Heart left ventricle (tissue), 16 donors: ENCODE results near the gene DHX38. TPM values are rescaled to one million over a fixed set of nuclear protein-coding genes. Genes with fewer than 3 reads are reported as not detected.

Source experiments
- ATAC-seq, 4 donors: fragments of 200-7000 bp; cut with Tn5 transposase; one replicate each; pipeline ENCODE4 v1.9.1; 2020 to 2022; ENCODE audit warnings: moderate library complexity in 4 of 4, mild to moderate bottlenecking in 3 of 4, moderate number of reproducible peaks in 1 of 4
- DNase-seq, 5 donors: peaks; one replicate each; pipeline ENCODE4 v3.0.0-alpha.2; 2020
- H3K27ac ChIP-seq, 12 donors: fragments of 200-600 bp; sonication (generic) in 4 of 12; one replicate each; pipeline versions ENCODE4 v1.5.0 to v1.8.0; 2016 to 2022; ENCODE audit warnings: mild to moderate bottlenecking in 2 of 12
- H3K27me3 ChIP-seq, 9 donors: fragments of 200-600 bp; sonication (generic) in 2 of 9; one replicate each; pipeline versions ENCODE4 v1.5.1 to v1.8.0; 2016 to 2022; ENCODE audit warnings: mild to moderate bottlenecking in 3 of 9
- H3K36me3 ChIP-seq, 9 donors: fragments of 200-600 bp; sonication (generic) in 2 of 9; one replicate each; pipeline versions ENCODE4 v1.5.0 to v1.8.0; 2018 to 2022; ENCODE audit warnings: mild to moderate bottlenecking in 2 of 9
- H3K4me1 ChIP-seq, 12 donors: fragments of 200-600 bp; sonication (generic) in 4 of 12; one replicate each; pipeline versions ENCODE4 v1.5.0 to v1.8.0; 2016 to 2022; ENCODE audit warnings: mild to moderate bottlenecking in 3 of 12
- H3K4me3 ChIP-seq, 12 donors: fragments of 200-600 bp; sonication (generic) in 4 of 12; one replicate each; pipeline versions ENCODE4 v1.5.0 to v1.8.0; 2017 to 2022; ENCODE audit warnings: mild to moderate bottlenecking in 9 of 12, moderate library complexity in 4 of 12
- H3K9me3 ChIP-seq, 12 donors: fragments of 200-600 bp; sonication (generic) in 4 of 12; one replicate each; pipeline versions ENCODE4 v1.5.0 to v1.8.0; 2016 to 2022; ENCODE audit warnings: mild to moderate bottlenecking in 1 of 12
- POLR2A ChIP-seq, 2 donors: fragments of 450-650 bp; IDR thresholded peaks; one replicate each; pipeline ENCODE4 v1.6.1; 2017; ENCODE audit warnings: antibody characterized with exemption in 2 of 2, mild to moderate bottlenecking in 2 of 2, moderate library complexity in 2 of 2
- WGBS, 4 donors: extraction: QIAGEN DNeasy Blood & Tissue Kit in 2 of 4; methylation state at CpG; one replicate each; pipeline versions ENCODE4 v1.1.5 to v1.1.7; 2013 to 2018; 5-methylcytosine and 5-hydroxymethylcytosine counted together
- intact Hi-C, 10 donors: fragments of 100-400 bp; cut with DNase I; formaldehyde crosslinking; loops; one replicate each; pipeline versions ENCODE4 v1.11.1 to v1.14.2; 2022
- polyA plus RNA-seq, 2 donors: library from polyadenylated mRNA; stranded (reverse); fragments of 200-250 nt; gene quantifications; one replicate each; pipeline ENCODE4 v1.2.3, GENCODE V29; 2013
- total RNA-seq, 9 donors: library from RNA; depleted of rRNA in 2 of 9; stranded (reverse); fragments of >200 nt in 2 of 9; fragmentation: NEBNext Ultra II Directional in 3 of 9; extraction: Animal tissue kit (Norgen Biotek cat#: 25700) in 3 of 9; gene quantifications; one replicate each; pipeline versions ENCODE4 v1.1.0 to v1.2.4, GENCODE V29; 2016 to 2023
- TF ChIP-seq, protein P1 (sequence below), 12 donors: fragments of 200-600 bp; sonication (generic) in 4 of 12; IDR thresholded peaks; one replicate each; pipeline versions ENCODE4 v1.5.0 to v1.8.0; 2018 to 2022; ENCODE audit warnings: antibody characterized with exemption in 12 of 12, mild to moderate bottlenecking in 5 of 12
- donor health status: ischemic (EF 13 %, LVEDD 7.1; RV severe dilation, severe dysfunction).
- donor health status: healthy with polysubstance abuse.
- donor health status: DM: no; HTN: yes; CAD: no.
- donor health status: DM: no; HTN: no; CAD: no.
- donor health status: ischemic (EF 25% LVEDD 6.9; RV normal size, moderate dysfunction).
- donor health status: ischemic (EF 25% LVEDD 5.7; RV mildly dilated, moderate dysfunction).
- donor health status: healthy.
- donor health status: DM: yes; HTN: yes; CAD: no.
- donor health status: ischemic (EF 35%, LVEDD 5.7; RV mildly dilated, moderate dysfunction).
- donor health status: nonischemic (EF 11% LVEDD 7.7; RV severe dilation, severe dysfunction).
- donor health status: DM: yes; HTN: yes; CAD: no.
- donor health status: PGD.
- donor health status: ischemic (EF 29% LVEDD 5.4; RV normal size, mild dysfunction).
- donor health status: nonischemic (EF 23%, LVEDD 6.1; RV moderate dilation, normal function).

The DHX38 gene
- total and polyA plus RNA-seq, 11 donors: 30.6 to 66.5 (median 41.4) TPM

DNA sequence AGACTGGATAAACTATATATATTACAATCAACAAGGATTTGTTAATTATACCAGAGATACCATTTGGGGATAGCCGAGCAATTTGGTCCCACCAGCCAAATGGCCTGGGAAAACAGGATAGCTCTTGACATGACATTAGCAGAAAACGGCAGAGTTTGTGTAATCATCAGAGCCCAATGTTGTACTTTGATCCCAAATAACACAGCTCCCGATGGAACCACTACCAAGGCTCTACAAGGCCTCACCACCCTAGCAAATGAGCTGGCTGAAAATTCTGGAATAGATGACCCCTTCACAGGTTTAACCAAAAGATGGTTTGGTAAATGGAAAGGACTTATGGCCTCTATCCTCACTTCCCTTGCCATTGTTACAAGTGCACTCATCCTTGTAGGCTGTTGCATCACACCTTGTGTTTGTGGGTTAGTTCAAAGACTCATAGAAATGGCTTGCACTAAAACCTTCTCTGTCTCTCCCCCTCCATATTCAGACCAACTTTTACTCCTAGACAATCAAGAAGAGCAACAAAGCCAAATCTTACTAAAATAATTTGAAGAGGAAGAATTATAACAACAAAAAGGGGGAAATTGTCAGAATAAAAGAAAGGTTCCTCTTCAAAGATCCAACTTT lies 9.8 kb upstream of the DHX38 start:
- DNase-seq (no peak), ATAC-seq (no peak)
- Histone ChIP-seq H3K27ac (peak overlapping the region in 1 of 12 donors; percentile 76), H3K36me3 (peaks cover 0 to 50% (median 41%) of the 10 kb centered on the region in 9 donors), H3K9me3 (peaks cover 0 to 16% (median 0%) of the 10 kb centered on the region in 12 donors), H3K4me3 (no peak overlapping the region), H3K4me1 (peaks cover 0 to 10% (median 0%) of the 10 kb centered on the region in 12 donors), H3K27me3 (no peaks in the 10 kb centered on the region)
- intact Hi-C loops: no loop called here
- 64 to 78% (median 65%) methylated on average over 3 of the region's 3 CpGs for WGBS, 4 donors
- TF ChIP-seq, protein P1, sequence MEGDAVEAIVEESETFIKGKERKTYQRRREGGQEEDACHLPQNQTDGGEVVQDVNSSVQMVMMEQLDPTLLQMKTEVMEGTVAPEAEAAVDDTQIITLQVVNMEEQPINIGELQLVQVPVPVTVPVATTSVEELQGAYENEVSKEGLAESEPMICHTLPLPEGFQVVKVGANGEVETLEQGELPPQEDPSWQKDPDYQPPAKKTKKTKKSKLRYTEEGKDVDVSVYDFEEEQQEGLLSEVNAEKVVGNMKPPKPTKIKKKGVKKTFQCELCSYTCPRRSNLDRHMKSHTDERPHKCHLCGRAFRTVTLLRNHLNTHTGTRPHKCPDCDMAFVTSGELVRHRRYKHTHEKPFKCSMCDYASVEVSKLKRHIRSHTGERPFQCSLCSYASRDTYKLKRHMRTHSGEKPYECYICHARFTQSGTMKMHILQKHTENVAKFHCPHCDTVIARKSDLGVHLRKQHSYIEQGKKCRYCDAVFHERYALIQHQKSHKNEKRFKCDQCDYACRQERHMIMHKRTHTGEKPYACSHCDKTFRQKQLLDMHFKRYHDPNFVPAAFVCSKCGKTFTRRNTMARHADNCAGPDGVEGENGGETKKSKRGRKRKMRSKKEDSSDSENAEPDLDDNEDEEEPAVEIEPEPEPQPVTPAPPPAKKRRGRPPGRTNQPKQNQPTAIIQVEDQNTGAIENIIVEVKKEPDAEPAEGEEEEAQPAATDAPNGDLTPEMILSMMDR (IDR thresholded peaks at IDR 0.05): no peak
- TF ChIP-seq POLR2A (IDR thresholded peaks at IDR 0.05): no peak

DNA sequence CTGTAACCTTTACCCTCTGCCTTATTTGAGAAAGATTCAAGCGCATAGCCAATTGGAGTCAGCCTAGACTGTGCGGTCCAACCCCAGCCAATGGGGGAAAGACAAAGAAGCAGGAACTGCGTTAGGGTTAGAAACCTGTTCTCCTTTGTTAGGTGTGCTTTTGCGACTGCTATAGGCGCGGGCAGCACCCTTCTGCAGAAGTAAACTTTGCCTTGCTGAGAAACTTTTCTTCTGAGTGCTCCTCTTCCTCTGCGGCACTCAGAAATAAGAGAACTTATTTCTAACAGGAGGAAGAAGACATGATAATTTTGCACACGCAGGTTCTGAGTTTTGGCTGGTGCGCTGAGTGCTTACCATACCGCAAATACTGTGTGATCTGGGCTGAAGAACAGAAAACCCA lies 9.2 kb upstream of the DHX38 start:
- no peak overlapping the region for H3K4me3 ChIP-seq
- intact Hi-C loops: no loop called here
- H3K36me3 ChIP-seq: peaks cover 0 to 56% (median 47%) of the 10 kb centered on the region in 9 donors
- 91 to 99% (median 98%) methylated on average over 10 of the region's 10 CpGs for WGBS, 4 donors
- TF ChIP-seq, protein P1 (IDR thresholded peaks at IDR 0.05): no peak
- TF ChIP-seq POLR2A (IDR thresholded peaks at IDR 0.05): no peak
- H3K4me1 ChIP-seq: peaks cover 0 to 10% (median 0%) of the 10 kb centered on the region in 12 donors
- peaks cover 0 to 16% (median 0%) of the 10 kb centered on the region in 12 donors for H3K9me3 ChIP-seq
- H3K27ac ChIP-seq: peak overlapping the region in 3 of 12 donors; percentile 8 to 76 (median 69)
- ATAC-seq (no peak), DNase-seq (no peak)
- H3K27me3 ChIP-seq: no peaks in the 10 kb centered on the region

DNA sequence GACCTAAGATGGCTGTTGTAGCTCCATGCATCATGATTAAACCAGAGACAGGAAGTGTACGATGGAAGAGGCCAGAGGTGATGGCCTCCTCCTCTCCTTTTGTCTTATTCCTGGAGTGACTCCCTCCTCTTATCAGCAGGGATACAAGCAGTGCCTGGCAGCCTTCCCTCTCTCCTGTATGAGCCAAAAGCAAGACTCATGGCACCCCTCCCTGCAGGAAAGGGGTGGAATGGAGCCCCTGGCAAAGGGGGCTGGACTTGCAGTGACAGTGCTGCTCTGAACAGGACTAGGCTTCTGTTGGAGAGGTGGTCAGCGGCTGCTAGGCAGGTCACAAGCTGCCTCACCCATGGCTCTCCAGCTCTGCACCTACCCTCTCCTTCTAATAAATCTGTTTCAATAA lies 8.6 kb upstream of the DHX38 start:
- H3K36me3 ChIP-seq: peaks cover 0 to 61% (median 52%) of the 10 kb centered on the region in 9 donors
- H3K4me3 ChIP-seq: no peak overlapping the region
- H3K27ac ChIP-seq: peak overlapping the region in 9 of 12 donors; percentile 8 to 76 (median 48)
- peaks cover 0 to 16% (median 0%) of the 10 kb centered on the region in 12 donors for H3K9me3 ChIP-seq
- TF ChIP-seq, protein P1 (IDR thresholded peaks at IDR 0.05): no peak
- TF ChIP-seq POLR2A (IDR thresholded peaks at IDR 0.05): no peak
- peaks cover 0 to 10% (median 0%) of the 10 kb centered on the region in 12 donors for H3K4me1 ChIP-seq
- H3K27me3 ChIP-seq: no peaks in the 10 kb centered on the region
- peak; percentile 41 to 91 (median 73) for DNase-seq
- intact Hi-C loops: loop anchor here in 1 of 10 donors (5.0 kb wide), 1 partner anchor 63 kb away; no protein-coding TSS in a partner anchor
- WGBS, 4 donors: 60 to 75% (median 65%) methylated on average over 2 of the region's 2 CpGs
- peak; percentile 89 to 95 (median 94) for ATAC-seq

DNA sequence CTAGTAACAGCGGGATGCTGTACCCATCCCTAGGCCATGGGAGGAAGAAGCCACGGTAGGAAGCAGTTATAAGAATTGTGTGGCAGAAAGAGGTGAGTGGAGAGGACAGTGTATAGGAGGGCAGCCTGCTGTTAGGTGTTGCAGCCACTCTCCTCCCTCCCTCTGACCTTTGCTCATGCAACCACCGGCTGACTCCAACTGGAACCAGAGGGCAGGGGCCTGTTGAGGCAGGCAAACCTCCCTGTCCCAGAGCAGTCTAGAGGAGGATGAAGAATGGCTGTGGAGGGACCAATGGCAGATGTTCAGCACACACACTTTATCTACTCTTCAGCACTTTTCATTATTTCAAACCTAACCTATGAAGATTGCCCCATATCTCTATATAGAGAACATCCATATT lies 2.4 kb upstream of the DHX38 start:
- DNase-seq (no peak), ATAC-seq (no peak)
- no peaks in the 10 kb centered on the region for H3K9me3 ChIP-seq
- peaks cover 5 to 35% (median 28%) of the 10 kb centered on the region in 12 donors for H3K4me1 ChIP-seq
- H3K36me3 ChIP-seq: peaks cover 0 to 51% (median 43%) of the 10 kb centered on the region in 9 donors
- H3K27me3 ChIP-seq: no peaks in the 10 kb centered on the region
- no peak overlapping the region for H3K4me3 ChIP-seq
- 83 to 92% (median 87%) methylated on average over 3 of the region's 3 CpGs for WGBS, 4 donors
- intact Hi-C loops: loop anchor here in 2 of 10 donors (5.0 to 10.0 kb wide), 3 partner anchors 79 to 196 kb away; partner anchors contain the start of genes DHODH (in 1 of the 2) and IST1 (in 1 of the 2)
- H3K27ac ChIP-seq: no peak overlapping the region
- TF ChIP-seq, protein P1 (IDR thresholded peaks at IDR 0.05): no peak
- no peak for TF ChIP-seq POLR2A (IDR thresholded peaks at IDR 0.05)
